Measurements from ENCODE around the gene ZNF740. TPM values are rescaled to one million over a fixed set of nuclear protein-coding genes. Genes with fewer than 3 reads are reported as not detected.

ZNF740 gene
- total and polyA plus RNA-seq, 2 of the 8 experiments (the other 6 are each of a cell fraction or from before 2014, with no cell fraction given): 8.2 to 40.0 TPM

- TF ChIP-seq USF2 (IDR thresholded peaks at IDR 0.05; ENCODE audit: low read length): no peak
- peak; percentile 2; the same call in 1 of the 2 replicates for TF ChIP-seq RFX5 (IDR thresholded peaks at IDR 0.05; ENCODE audit: borderline replicate concordance, low read depth, low read length)
- TF ChIP-seq SIX5 (IDR thresholded peaks at IDR 0.05; ENCODE audit: low read depth, low read length): no peak
- TF ChIP-seq SIRT6 (IDR thresholded peaks at IDR 0.05; ENCODE audit: low read length): no peak
- TF ChIP-seq EP300 (IDR thresholded peaks at IDR 0.05; ENCODE audit: borderline replicate concordance in 1 of 2, low read depth in 2 of 2, low read length in 2 of 2): no peak
- TF ChIP-seq RNF2 (IDR thresholded peaks at IDR 0.05; ENCODE audit: borderline replicate concordance, low read depth, low read length, missing control alignments, poor library complexity, severe bottlenecking): no peak
- TF ChIP-seq MAX (IDR thresholded peaks at IDR 0.05): peak; percentile 80
- TF ChIP-seq KDM4A (IDR thresholded peaks at IDR 0.05; ENCODE audit: low read depth, low read length, severe bottlenecking): no peak
- TF ChIP-seq RAD21 (IDR thresholded peaks at IDR 0.05 in 1 of 2, conservative IDR thresholded peaks at IDR 0.05 in 1 of 2; ENCODE audit: low read depth in 2 of 2, low read length in 2 of 2): peak; percentile 81 to 87
- TF ChIP-seq SIN3A (conservative IDR thresholded peaks at IDR 0.05 in 1 of 2, IDR thresholded peaks at IDR 0.05 in 1 of 2; ENCODE audit: low read depth in 1 of 2, low read length in 2 of 2): peak in 1 of 2 experiments; percentile 87; a peak in 2 of 4 replicates
- no peak for TF ChIP-seq POLR2AphosphoS5 (IDR thresholded peaks at IDR 0.05; ENCODE audit: low read depth, low read length)
- TF ChIP-seq EGR1 (IDR thresholded peaks at IDR 0.05; ENCODE audit: borderline replicate concordance, low read depth, low read length): no peak
- no peak for TF ChIP-seq CTBP2 (IDR thresholded peaks at IDR 0.05; ENCODE audit: borderline replicate concordance, insufficient read depth, insufficient read length, low read length)
- no peak for TF ChIP-seq ATF2 (IDR thresholded peaks at IDR 0.05; ENCODE audit: low read length)
- no peak for TF ChIP-seq SP1 (IDR thresholded peaks at IDR 0.05; ENCODE audit: low read depth, low read length)
- no peak for TF ChIP-seq JUN (IDR thresholded peaks at IDR 0.05; ENCODE audit: low read depth, low read length)
- no peak for TF ChIP-seq FOSL1 (IDR thresholded peaks at IDR 0.05; ENCODE audit: insufficient read depth, low read depth, low read length)
- no peak for TF ChIP-seq RXRA (IDR thresholded peaks at IDR 0.05; ENCODE audit: insufficient read depth, low read depth, low read length)
- no peak for TF ChIP-seq E2F6 (IDR thresholded peaks at IDR 0.05)
Observed at GRCh38 chr12:53159195-53159839, 21.2 kb upstream of the ZNF740 start (continued).
